Fibroblast of lung (primary cell): Measurements from ENCODE around the gene C17orf107. TPM values are rescaled to one million over a fixed set of nuclear protein-coding genes. Genes with fewer than 3 reads are reported as not detected.
A peak's percentile ranks its signal among the peaks of the same experiment; 100 is the strongest.
"Not testable (repeated sequence)": the region's sequence is repeated elsewhere in the genome, so short reads cannot be mapped to it uniquely, and the experiment has no call there.

Experiments
- DNase-seq, 2 donors: peaks; one replicate each; pipeline versions ENCODE4 v3.0.0 to v3.0.0-alpha.2; 2010; ENCODE audit warnings: low read depth in 2 of 2
- H2AFZ ChIP-seq: 2 replicates; pipeline ENCODE4 v1.5.1; 2012; ENCODE audit warnings: low read length, control low read depth, inconsistent platforms
- H3K27ac ChIP-seq: 2 replicates; pipeline ENCODE4 v1.5.1; 2011; ENCODE audit warnings: low read length, control low read depth; ENCODE audit not compliant: insufficient read depth
- H3K27me3 ChIP-seq: 2 replicates; pipeline ENCODE4 v1.5.1; 2011; ENCODE audit warnings: mild to moderate bottlenecking, low read length; ENCODE audit not compliant: control insufficient read depth, insufficient read depth
- H3K36me3 ChIP-seq: 2 replicates; pipeline ENCODE4 v1.5.1; 2011; ENCODE audit warnings: low read length; ENCODE audit not compliant: control insufficient read depth, insufficient read depth
- H3K4me1 ChIP-seq: 2 replicates; pipeline ENCODE4 v1.5.1; 2011; ENCODE audit warnings: low read length; ENCODE audit not compliant: control insufficient read depth, insufficient read depth; ENCODE audit errors: extremely low read depth
- H3K4me2 ChIP-seq: 2 replicates; pipeline ENCODE4 v1.5.1; 2011; ENCODE audit warnings: low read length, control low read depth; ENCODE audit not compliant: insufficient read depth; ENCODE audit errors: extremely low read depth
- H3K4me3 ChIP-seq, 4 experiments: fragments of 200-600 bp in 1 of 4; sonication (generic) in 1 of 4; replicated peaks in 1 of 4; 2 replicates each; pipeline ENCODE4 v1.5.1; 2011 to 2016; ENCODE audit warnings: low read length in 4 of 4, low read depth in 3 of 4, mild to moderate bottlenecking in 3 of 4, control low read depth in 2 of 4, inconsistent platforms in 1 of 4, mixed read lengths in 1 of 4; ENCODE audit not compliant: insufficient read depth in 1 of 4; ENCODE audit errors: control extremely low read depth in 1 of 4
- H3K79me2 ChIP-seq: 2 replicates; pipeline ENCODE4 v1.5.1; 2012; ENCODE audit warnings: mild to moderate bottlenecking, low read length, inconsistent platforms; ENCODE audit not compliant: control insufficient read depth, insufficient read depth
- H3K9ac ChIP-seq: 2 replicates; pipeline ENCODE4 v1.5.1; 2011; ENCODE audit warnings: mild to moderate bottlenecking, low read length, control low read depth; ENCODE audit not compliant: insufficient read depth
- H3K9me3 ChIP-seq: 2 replicates; pipeline ENCODE4 v1.5.1; 2012; ENCODE audit warnings: low read depth, low read length; ENCODE audit not compliant: control insufficient read depth, insufficient read depth
- H4K20me1 ChIP-seq: 2 replicates; pipeline ENCODE4 v1.5.1; 2011; ENCODE audit warnings: low read length; ENCODE audit not compliant: control insufficient read depth, insufficient read depth; ENCODE audit errors: extremely low read depth
- EZH2 ChIP-seq: IDR thresholded peaks from 2 replicates; pipeline ENCODE4 v1.5.1; 2012; ENCODE audit warnings: low read length, control low read depth, mild to moderate bottlenecking; ENCODE audit errors: missing control alignments
- polyA plus RNA-seq, 2 donors: library from polyadenylated mRNA; depleted of rRNA in 1 of 2; stranded (reverse) in 1 of 2; unstranded in 1 of 2; fragments of >200 nt; gene quantifications; 2 replicates each; pipeline ENCODE4 v1.2.1, GENCODE V29; 2011 to 2012; ENCODE audit warnings: missing spikeins in 1 of 2
- total RNA-seq: library from RNA; depleted of rRNA; stranded (reverse); fragments of >200 nt; gene quantifications from 2 replicates; pipeline ENCODE4 v1.2.1, GENCODE V29; 2014
- TF ChIP-seq, protein P1 (sequence below), 2 donors: IDR thresholded peaks in 1 of 2; conservative IDR thresholded peaks in 1 of 2; 1 replicate in 1 of 2; 2 replicates in 1 of 2; pipeline ENCODE4 v1.5.1; 2011 to 2012; ENCODE audit warnings: low read length in 2 of 2, control low read depth in 1 of 2, inconsistent platforms in 1 of 2, low read depth in 1 of 2, mild to moderate bottlenecking in 1 of 2

Gene C17orf107
- total and polyA plus RNA-seq, 2 donors (not counting 1 experiment from before 2014, with no cell fraction given), result 0.67 to 1.8 TPM

DNA sequence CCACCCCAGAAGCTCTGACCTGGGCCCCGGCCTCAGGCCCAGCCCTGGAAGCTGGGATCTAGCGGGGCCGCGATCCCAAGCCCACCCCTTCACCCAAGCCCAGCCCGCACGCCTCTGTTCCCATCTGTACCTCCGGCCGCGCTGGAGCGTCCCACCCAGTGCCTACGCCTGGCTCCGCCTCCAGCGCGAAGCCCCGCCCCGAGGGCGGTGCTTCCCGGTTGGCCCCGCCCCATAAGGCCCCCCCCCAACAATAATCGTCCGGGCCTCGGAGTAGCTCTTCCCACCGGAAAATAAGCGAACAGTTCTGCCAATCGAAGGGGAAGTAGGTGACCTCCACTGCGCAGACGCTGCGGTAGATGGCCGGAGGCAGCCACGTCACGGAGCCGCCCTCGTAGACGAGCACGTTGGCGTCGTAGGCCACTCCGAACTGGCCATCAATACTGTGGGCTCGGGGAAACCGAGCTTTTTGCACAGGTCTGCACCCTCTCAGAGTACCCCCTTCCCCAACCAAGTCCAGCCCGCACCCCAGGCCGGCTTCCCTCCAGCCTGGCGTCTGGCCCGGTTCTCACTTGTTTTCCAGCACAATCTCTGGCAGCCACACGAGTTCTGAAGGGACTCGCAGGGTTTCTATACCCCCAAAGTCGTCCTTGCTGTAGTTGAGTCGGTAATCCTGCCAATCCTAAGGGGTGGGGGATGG is 2.5 kb downstream of the C17orf107 start:
- Histone ChIP-seq H3K79me2 (no peaks in the 10 kb centered on the region), H3K9ac (no peak overlapping the region), H3K4me3 (no peak overlapping the region), H3K9me3 (no peaks in the 10 kb centered on the region), H3K27ac (no peak overlapping the region), H3K36me3 (peaks cover 5% of the 10 kb centered on the region), H4K20me1 (no peaks in the 10 kb centered on the region), H3K4me1 (peaks cover 4% of the 10 kb centered on the region), H3K4me2 (no peak overlapping the region), H2AFZ (no peak overlapping the region), H3K27me3 (peaks cover 2% of the 10 kb centered on the region)
- DNase-seq, result peak in 1 of 2 donors; percentile 18
- TF ChIP-seq EZH2, result no peak
- TF ChIP-seq, protein P1, sequence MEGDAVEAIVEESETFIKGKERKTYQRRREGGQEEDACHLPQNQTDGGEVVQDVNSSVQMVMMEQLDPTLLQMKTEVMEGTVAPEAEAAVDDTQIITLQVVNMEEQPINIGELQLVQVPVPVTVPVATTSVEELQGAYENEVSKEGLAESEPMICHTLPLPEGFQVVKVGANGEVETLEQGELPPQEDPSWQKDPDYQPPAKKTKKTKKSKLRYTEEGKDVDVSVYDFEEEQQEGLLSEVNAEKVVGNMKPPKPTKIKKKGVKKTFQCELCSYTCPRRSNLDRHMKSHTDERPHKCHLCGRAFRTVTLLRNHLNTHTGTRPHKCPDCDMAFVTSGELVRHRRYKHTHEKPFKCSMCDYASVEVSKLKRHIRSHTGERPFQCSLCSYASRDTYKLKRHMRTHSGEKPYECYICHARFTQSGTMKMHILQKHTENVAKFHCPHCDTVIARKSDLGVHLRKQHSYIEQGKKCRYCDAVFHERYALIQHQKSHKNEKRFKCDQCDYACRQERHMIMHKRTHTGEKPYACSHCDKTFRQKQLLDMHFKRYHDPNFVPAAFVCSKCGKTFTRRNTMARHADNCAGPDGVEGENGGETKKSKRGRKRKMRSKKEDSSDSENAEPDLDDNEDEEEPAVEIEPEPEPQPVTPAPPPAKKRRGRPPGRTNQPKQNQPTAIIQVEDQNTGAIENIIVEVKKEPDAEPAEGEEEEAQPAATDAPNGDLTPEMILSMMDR (conservative IDR thresholded peaks at IDR 0.05 in 1 of 2, IDR thresholded peaks at IDR 0.05 in 1 of 2; ENCODE audit: low read depth in 1 of 2, low read length in 2 of 2), result no peak

DNA sequence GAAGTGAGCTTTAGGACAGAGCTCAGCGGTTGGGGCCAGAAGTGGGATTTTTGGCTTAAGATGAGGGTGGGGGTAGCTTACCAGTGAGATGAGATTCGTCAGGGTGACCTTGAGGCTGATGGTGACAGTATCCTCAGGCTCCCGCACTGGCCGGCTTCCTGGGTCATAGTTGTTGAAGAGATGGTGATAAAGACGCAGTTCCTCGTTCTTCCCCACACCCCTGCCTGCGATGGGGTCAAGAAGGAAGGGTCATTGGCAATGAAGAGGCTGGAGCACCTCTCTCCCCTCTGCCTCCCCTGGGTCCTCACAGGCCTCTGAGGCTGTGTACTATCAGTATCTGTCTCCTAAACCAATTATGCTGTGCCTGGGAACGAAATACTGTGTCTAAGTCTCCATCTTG is 3.2 kb downstream of the C17orf107 start:
- Histone ChIP-seq H3K27ac (no peak overlapping the region), H3K4me2 (no peak overlapping the region), H4K20me1 (no peaks in the 10 kb centered on the region), H3K79me2 (no peaks in the 10 kb centered on the region), H2AFZ (no peak overlapping the region), H3K4me3 (no peak overlapping the region), H3K9ac (no peak overlapping the region), H3K4me1 (peaks cover 4% of the 10 kb centered on the region), H3K27me3 (peaks cover 2% of the 10 kb centered on the region), H3K36me3 (peaks cover 2% of the 10 kb centered on the region), H3K9me3 (no peaks in the 10 kb centered on the region)
- DNase-seq, result no peak
- no peak for TF ChIP-seq EZH2
- TF ChIP-seq, protein P1 (conservative IDR thresholded peaks at IDR 0.05 in 1 of 2, IDR thresholded peaks at IDR 0.05 in 1 of 2; ENCODE audit: low read depth in 1 of 2, low read length in 2 of 2), result no peak

DNA sequence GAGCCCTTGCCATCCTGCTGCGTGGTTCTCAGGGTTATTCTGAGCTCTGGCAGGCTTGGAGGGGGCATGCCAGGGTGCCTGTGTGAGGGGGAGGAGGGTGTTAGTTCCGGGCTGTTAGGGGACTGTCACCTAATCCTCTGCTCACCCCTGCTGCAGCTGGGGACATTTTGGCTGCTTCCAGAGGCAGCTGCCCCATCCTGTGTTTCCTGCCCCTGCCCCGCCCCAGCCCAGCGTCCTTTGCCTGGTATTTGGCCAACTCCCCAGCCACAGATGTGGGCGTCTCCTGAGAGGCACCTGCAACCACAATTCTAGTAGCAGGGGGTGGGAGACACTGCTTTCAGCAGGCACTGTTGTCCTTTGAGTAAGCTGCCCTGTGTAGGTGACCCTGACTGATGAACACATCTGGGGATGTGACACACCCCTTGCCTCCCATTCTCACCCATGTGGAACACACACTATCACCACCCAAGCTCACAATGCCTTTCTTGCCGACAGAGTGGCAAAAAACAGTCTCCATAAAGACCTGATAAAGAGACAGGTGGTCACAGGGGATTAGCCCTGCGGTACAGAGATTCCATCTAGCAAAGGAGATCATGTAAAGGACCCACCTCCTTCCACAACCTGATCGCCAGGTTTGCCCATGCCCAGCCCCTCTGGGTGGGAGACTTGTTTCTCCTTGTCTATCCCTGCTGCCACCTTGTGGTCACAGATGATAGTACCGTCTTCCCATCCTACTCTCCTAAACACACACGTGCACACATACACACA is 3.9 kb downstream of the C17orf107 start, which contains the start of gene CHRNE:
CHRNE (minus strand) TSS at position 48 of the 768 bp plus-strand sequence; CDS start at position 13, 35 bp downstream.
- H3K4me1 ChIP-seq, result peaks cover 4% of the 10 kb centered on the region
- no peak within 1 kb of the TSS for H3K4me2 ChIP-seq
- no peak within 1 kb of the TSS for H2AFZ ChIP-seq

DNA sequence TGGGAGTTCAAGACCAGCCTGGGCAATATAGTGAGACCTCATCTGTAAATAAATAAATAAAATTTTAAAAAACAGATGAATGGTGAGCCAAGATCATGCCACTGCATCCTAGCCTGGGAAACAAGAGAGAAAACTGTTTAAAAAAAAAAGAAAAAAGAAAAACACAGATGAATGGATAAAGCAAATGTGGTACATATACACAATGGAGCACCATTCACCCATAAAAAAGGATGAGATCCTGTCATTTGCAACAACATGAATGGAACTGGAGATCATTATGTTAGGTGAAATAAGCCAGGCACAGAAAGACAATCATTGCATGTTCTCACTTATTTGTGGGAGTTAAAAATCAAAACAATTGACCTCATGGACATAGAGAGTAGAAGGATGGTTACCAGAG is 7.3 kb downstream of the C17orf107 start:
- not testable (repeated sequence) for H3K9ac ChIP-seq, DNase-seq, H3K9me3 ChIP-seq, H2AFZ ChIP-seq, H3K4me1 ChIP-seq, H4K20me1 ChIP-seq, H3K4me3 ChIP-seq, H3K27ac ChIP-seq, H3K4me2 ChIP-seq, H3K27me3 ChIP-seq, H3K79me2 ChIP-seq, H3K36me3 ChIP-seq

More for the DNA sequence above, 3.9 kb downstream of the C17orf107 start, which contains the start of gene CHRNE:
- no peak for TF ChIP-seq EZH2
- TF ChIP-seq, protein P1 (conservative IDR thresholded peaks at IDR 0.05 in 1 of 2, IDR thresholded peaks at IDR 0.05 in 1 of 2; ENCODE audit: low read depth in 1 of 2, low read length in 2 of 2), result peak; percentile 64 to 86
- H3K4me3 ChIP-seq, result no peak within 1 kb of the TSS
- H3K9ac ChIP-seq, result no peak within 1 kb of the TSS
- no peaks in the 10 kb centered on the region for H3K79me2 ChIP-seq
- H3K9me3 ChIP-seq, result no peaks in the 10 kb centered on the region
- H3K27me3 ChIP-seq, result peaks cover 2% of the 10 kb centered on the region
- DNase-seq, result peak; percentile 68 to 79
- H3K36me3 ChIP-seq, result peaks cover 2% of the 10 kb centered on the region
- H4K20me1 ChIP-seq, result no peaks in the 10 kb centered on the region
- H3K27ac ChIP-seq, result no peak within 1 kb of the TSS
